Measurements from ENCODE around the gene C22orf15.
"Not testable (repeated sequence)": the region's sequence is repeated elsewhere in the genome, so short reads cannot be mapped to it uniquely, and the experiment has no call there.

Gene C22orf15

GRCh38 chr22:23762842-23763578 lies at the start of gene C22orf15:
TSS of gene C22orf15 (plus strand) at chr22:23762990. CDS start at chr22:23763307, 317 bp downstream.
- DNase-seq = peak; percentile 22

DNA sequence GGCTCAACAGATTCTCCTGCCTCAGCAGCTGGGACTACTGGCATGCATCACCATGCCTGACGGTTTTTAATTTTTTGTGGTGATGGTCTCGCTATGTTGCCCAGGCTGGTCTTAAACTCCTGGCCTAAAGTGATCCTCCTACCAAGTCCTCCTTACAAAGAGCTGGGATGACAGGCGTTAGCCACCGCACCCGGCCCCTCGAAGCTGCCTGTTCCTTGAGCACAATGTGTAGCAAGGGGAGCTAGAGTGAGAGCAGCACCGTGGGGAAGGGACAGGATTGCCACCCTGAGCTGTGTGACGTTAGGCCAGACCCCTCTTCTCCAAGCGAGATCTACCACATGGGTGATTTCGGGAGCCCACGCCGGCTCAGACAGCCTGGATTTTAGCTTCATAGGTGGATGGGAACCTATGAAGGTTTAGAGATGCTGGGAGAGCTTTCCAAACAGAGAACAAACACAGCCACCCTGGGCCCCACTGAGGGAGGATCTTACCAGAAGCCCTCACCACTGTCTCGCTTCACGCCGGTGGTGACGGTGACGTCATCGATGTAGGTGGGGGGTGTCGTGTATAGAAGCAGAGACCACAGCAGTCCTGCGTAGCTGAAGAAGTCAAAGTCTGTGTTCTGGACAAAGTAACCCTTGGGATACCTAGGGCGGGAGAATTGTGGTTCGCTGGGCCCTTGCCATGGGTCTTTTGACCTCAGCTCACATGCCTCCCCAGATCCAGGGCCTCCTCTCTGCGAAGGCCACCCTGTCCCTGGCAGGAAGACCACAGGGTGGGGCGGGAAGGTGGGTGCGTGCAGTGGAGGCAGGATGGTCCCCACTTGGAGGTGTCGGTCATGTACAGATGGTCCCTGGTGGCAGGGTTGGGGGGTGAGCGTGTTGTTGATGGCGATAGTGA lies 48.8 kb upstream of the C22orf15 start:
- DNase-seq = no peak

GRCh38 chr22:23714596-23715578 lies 47.9 kb upstream of the C22orf15 start:
- DNase-seq = no peak

DNA sequence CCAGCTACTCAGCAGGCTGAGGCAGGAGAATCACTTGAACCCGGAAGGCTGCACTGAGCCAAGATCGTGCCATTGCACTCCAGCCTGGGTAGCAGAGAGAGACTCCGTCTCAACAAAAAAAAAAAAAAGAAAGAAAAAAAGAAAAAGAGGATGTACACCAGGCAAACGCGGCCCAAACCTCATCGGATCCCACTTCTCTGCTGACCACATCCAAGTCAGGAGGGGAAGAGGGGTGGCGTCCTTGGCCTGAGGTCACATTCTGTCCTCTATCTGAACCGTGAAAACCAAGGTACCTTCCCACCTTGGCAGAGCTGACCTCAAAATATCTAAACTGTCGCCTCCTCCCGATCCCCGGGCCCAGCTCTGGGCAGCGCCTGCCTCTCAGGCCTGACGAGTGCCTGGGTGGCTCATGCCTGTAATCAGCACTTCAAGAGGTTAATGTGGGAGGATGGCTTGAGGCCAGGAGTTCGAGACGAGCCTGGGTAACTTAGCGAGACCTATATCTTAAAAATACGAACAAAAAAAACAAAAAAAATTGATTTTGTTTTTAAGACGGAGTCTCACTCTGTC lies 46.9 kb upstream of the C22orf15 start:
- no peak for DNase-seq

DNA sequence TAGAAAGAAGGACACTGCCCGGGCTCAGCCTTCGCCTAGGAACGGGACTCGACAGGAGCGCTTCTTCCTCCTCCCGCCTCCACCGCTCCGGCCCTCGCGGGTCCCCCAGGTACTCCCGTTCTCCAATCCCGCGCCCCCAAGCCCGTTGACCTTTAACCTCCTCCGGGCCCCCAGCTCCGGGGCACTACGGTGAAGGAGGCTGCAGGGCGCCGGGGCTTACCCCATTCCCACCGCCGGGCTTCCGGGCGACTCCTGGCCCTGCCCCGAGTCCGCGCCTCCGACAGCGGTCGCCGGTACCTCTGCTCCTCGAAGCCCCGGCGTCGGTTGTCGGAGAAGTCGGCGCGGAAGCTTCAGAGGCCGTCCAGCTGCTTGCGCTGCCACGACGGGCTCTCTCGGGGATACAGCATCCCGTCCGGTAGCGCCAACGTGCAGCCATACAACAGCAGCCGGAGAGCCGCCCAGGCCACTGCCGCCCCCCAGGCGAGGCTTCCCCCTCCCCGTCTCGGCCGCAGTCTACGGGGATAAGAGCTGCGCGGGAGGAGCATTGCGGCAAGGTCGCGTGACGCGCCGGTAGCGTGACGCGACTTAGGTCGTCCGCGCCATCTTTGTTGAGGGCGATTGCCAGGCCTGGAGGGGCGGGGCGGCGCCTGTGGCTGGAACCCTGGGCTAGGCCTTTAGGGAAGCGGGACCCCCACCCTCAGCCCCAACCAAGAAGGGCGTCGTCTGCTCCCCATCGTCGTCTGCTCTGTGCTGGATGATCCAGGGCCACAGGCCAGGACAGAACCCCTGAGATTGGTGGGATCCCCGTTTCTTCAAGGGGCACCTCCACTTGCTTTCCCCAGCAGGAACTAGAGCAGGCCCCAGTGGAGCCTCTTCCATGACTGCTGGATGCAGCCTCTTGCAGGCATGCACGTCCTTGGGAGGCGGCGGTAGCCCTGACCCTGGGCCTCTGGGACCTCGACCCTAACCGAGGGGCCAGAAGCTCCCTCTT lies 45.7 kb upstream of the C22orf15 start:
- peak; percentile 85 for DNase-seq

- DNase-seq = no peak
These were observed 44.2 kb upstream of the C22orf15 start for GRCh38 chr22:23718371-23719165.

DNA sequence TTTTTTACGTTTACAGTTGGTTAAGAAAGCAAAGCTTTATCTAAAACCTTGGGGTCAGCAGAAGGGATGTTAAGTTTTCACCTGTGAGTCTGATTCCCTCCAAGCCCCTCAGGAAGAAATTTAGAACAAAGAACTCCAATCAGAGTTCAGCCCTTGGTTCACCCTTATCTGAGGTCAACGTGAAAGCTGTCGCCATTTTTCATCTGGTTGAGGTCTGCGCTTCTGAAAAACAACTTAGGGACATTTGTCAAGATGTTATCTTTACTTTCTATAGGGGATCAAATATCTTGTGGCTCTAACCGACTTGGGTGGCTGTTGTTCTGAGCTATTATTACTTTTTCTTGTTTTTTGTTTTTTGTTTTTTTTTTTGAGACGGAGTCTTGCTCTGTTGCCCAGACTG lies 41.9 kb upstream of the C22orf15 start:
- no peak for DNase-seq

DNA sequence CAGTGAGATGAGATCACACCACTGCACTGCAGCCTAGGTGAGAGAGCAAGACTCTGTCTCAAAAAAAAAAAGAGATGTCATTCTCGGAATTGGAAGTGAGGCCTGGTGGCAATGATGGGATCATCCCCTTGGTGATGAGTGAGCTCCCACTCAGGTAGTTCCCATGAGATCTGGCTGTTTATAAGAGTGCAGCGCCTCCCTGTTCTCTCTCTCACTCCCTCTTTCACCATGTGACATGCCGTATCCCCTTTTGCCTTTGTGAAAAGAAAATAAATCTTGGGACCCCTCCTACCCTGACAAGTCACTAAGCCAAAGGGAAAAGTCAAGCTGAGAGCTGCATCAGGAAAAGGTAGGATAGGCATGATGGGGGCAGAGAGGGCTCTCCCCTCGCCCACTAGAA lies 40.6 kb upstream of the C22orf15 start:
- no peak for DNase-seq

DNA sequence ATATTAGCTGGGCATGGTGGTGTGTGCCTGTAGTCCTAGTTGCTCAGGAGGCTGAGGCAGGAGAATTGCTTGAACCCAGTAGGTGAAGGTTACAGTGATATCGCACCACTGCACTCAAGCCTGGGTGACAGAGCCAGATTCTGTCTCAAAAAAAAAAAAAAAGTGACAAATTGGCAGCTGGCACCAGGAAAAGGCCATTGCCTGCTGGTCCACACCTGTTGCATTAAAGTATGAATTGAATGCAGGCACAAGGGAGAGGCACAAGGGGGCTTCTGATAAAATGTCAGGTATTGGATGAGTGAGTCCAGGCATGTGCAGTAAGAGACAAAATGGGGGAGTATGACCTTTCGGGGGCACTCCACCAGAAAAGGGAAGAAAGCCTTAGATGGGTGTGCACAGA lies 40.1 kb upstream of the C22orf15 start:
- DNase-seq = no peak

DNA sequence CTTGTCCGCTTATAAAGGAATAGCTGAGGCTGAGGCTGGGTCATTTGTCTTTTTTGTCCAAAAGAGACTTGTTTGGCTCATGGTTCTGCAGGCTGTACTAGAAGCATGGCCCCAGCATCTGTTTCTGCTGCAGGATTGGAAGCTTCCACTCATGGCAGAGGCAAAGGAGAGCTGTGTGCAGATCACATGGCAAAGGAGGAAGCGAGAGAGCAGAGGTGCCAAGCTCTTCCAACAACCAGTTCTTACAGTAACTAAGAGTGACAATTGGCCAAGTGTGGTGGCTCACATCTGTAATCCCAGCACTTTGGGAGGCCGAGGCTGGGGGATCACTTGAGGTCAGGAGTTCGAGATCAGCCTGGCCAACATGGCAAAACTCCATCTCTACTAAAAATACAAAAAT lies 34.7 kb upstream of the C22orf15 start:
- DNase-seq = not testable (repeated sequence)

GRCh38 chr22:23737696-23738095 lies 25.1 kb upstream of the C22orf15 start:
- no peak for DNase-seq

DNA sequence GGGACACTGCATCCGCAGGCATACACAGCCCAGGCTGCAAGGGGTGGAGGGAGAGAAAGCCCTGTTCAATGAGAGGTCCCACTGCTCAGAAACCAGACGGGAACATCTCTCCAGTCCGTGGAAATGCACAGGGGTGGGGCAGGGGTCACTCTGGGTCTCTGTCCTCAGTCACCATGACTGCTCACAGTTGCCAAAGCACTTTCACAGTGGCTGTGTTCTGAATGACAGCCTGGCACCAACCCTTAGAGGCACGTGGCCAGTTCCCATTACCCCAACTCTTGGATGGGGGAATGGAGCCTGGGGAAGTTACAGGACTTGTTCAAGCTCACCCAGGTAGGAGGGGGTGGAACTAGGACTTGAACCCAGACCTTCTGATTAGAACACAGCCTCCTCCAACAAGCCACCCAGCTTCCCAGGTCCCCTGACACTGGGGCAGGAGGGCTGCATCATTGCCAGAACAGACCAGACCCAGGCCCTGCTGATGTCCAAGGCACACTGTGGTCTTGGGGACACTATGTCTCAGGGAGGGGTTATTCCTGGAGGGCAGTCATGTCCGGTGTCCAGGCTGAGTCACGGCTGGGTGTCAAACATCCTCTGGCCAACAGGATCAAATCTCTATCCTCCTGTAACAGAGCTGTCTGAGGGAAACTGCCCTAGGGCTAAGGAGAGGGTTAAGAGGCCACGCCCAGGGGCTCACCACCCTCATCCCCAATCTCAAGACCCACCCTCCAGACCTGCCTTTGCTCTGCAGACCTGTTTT lies 20.1 kb upstream of the C22orf15 start:
- no peak for DNase-seq

GRCh38 chr22:23743303-23743705 lies 19.5 kb upstream of the C22orf15 start:
- no peak for DNase-seq

- DNase-seq = no peak
These were observed 18.8 kb upstream of the C22orf15 start for GRCh38 chr22:23744001-23744400.

DNA sequence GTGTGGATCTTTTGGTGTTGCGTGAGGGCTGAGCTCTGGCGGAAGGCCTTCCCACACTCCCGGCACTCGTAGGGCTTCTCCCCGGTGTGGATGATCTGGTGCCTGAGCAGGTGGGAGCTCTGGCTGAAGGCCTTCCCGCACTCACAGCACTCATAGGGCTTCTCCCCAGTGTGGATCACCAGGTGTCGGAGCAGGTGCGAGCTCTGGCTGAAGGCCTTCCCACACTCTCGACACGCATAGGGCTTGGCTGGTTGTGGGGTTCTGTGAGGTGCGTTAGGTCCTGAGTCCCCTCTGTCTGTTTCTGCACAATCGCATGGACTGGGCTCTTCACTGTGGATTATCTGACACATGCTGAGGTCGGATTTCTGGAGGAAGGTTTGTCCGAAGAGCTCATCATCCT lies 18.3 kb upstream of the C22orf15 start:
- DNase-seq = no peak

DNA sequence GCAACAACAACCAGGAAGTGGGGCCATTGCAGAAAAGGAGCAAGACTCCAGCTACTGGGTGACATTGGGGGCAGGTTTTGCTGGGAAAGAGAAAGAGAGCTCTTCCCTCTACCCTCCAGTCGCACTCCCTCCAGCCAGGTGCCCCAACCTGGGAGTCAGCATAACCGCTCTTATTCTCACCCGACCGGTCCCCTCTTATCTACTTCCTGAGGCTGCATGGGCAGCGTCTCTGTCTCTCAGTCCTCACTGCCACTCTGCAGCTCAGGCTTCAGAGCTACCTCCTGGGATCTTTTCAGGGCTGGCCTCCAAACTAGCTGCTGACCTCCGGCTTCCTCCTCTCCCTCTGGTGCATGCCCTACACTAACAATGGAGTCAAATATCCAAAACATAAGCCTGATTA lies 17.0 kb upstream of the C22orf15 start:
- no peak for DNase-seq

GRCh38 chr22:23749841-23750301 lies 12.9 kb upstream of the C22orf15 start:
- no peak for DNase-seq

GRCh38 chr22:23750367-23750713 lies 12.4 kb upstream of the C22orf15 start:
- DNase-seq = no peak

GRCh38 chr22:23750714-23751440 lies 11.9 kb upstream of the C22orf15 start, which contains the start of gene ZNF70:
TSS of gene ZNF70 (minus strand) at chr22:23751112. CDS start at chr22:23745140, 5,972 bp downstream.
- peak; percentile 89 for DNase-seq
